H1 (cell line): ENCODE results near the gene OVCA2. TPM values are rescaled to one million over a fixed set of nuclear protein-coding genes. Genes with fewer than 3 reads are reported as not detected.
A peak's percentile ranks its signal among the peaks of the same experiment; 100 is the strongest.

Source experiments
- CTCF ChIA-PET: fragments of 300-600 bp; sonication (Branson Sonifier 250); formaldehyde crosslinking; loops from one replicate; lab custom pipeline; 2021; ENCODE audit not compliant: partially characterized antibody; lab: Charles Lee
- POLR2A ChIA-PET: fragments of 300-600 bp; sonication (Branson Sonifier 250); formaldehyde crosslinking; loops from one replicate; lab custom pipeline; 2021; ENCODE audit warnings: inconsistent platforms; ENCODE audit not compliant: partially characterized antibody; lab: Charles Lee
- DNase-seq, 2 experiments: peaks; one replicate each; pipeline versions ENCODE4 v3.0.0 to v3.0.0-alpha.2; 2010 to 2022; ENCODE audit warnings: low spot score in 2 of 2, low read depth in 1 of 2, mixed read lengths in 1 of 2
- FAIRE-seq: peaks from 2 replicates; lab custom pipeline; 2011; peaks lifted over from hg19 to GRCh38; lab: Jason Lieb, UNC
- H2AFZ ChIP-seq: 2 replicates; pipeline ENCODE4 v1.8.1; 2012; ENCODE audit warnings: low read length, inconsistent platforms
- H2AK5ac ChIP-seq: 2 replicates; pipeline ENCODE4 v1.6.1; 2013; ENCODE audit warnings: low read depth, low read length
- H2BK120ac ChIP-seq: replicated peaks from 2 replicates; pipeline ENCODE3; 2013; ENCODE audit warnings: low read depth, low read length, inconsistent platforms
- H2BK12ac ChIP-seq: 2 replicates; pipeline ENCODE4 v1.6.1; 2013; ENCODE audit warnings: low read depth, low read length
- H2BK15ac ChIP-seq: 2 replicates; pipeline ENCODE4 v1.6.1; 2013; ENCODE audit warnings: low read length
- H2BK20ac ChIP-seq: 2 replicates; pipeline ENCODE4 v1.6.1; 2013; ENCODE audit warnings: low read length
- H2BK5ac ChIP-seq: 2 replicates; pipeline ENCODE4 v1.6.1; 2013; ENCODE audit warnings: low read depth, low read length
- H3K14ac ChIP-seq: 2 replicates; pipeline ENCODE4 v1.6.1; 2013; ENCODE audit warnings: inconsistent platforms; ENCODE audit not compliant: insufficient read length
- H3K18ac ChIP-seq: 2 replicates; pipeline ENCODE4 v1.6.1; 2013; ENCODE audit warnings: low read length; ENCODE audit errors: extremely low read depth
- H3K23ac ChIP-seq: 2 replicates; pipeline ENCODE4 v1.6.1; 2013; ENCODE audit warnings: inconsistent platforms; ENCODE audit not compliant: insufficient read length
- H3K23me2 ChIP-seq: 2 replicates; pipeline ENCODE4 v1.6.1; 2013; ENCODE audit warnings: low read depth, low read length
- H3K27ac ChIP-seq: 2 replicates; pipeline ENCODE4 v1.6.1; 2011; ENCODE audit warnings: low read depth, low read length, inconsistent platforms
- H3K27me3 ChIP-seq, 4 experiments: replicated peaks in 1 of 4; 1 replicate in 1 of 4; 2 replicates in 3 of 4; pipeline versions ENCODE4 v1.6.1 to v1.8.1; 2011 to 2013; ENCODE audit warnings: low read length in 3 of 4, mild to moderate bottlenecking in 3 of 4, inconsistent platforms in 2 of 4, mixed read lengths in 2 of 4, moderate library complexity in 1 of 4; ENCODE audit not compliant: control insufficient read depth in 3 of 4, insufficient read depth in 3 of 4; ENCODE audit errors: extremely low read depth in 1 of 4
- H3K36me3 ChIP-seq, 4 experiments: 2 replicates each; pipeline versions ENCODE4 v1.6.1 to v1.8.1; 2011 to 2013; ENCODE audit warnings: mild to moderate bottlenecking in 4 of 4, low read length in 3 of 4, moderate library complexity in 2 of 4, control low read depth in 1 of 4, inconsistent platforms in 1 of 4; ENCODE audit not compliant: insufficient read depth in 4 of 4, control insufficient read depth in 2 of 4
- H3K4ac ChIP-seq: replicated peaks from 2 replicates; pipeline ENCODE3; 2013; ENCODE audit warnings: low read length, low read depth, mixed read lengths, inconsistent platforms; ENCODE audit not compliant: insufficient read length
- H3K4me1 ChIP-seq, 4 experiments: replicated peaks in 1 of 4; 1 replicate in 1 of 4; 2 replicates in 3 of 4; pipeline versions ENCODE4 v1.6.1 to v1.8.1; 2011 to 2013; ENCODE audit warnings: low read length in 3 of 4, inconsistent platforms in 2 of 4, mixed read lengths in 1 of 4; ENCODE audit not compliant: insufficient read depth in 4 of 4, control insufficient read depth in 3 of 4
- H3K4me2 ChIP-seq, 2 experiments: 2 replicates each; pipeline versions ENCODE4 v1.6.1 to v1.8.1; 2011 to 2013; ENCODE audit warnings: low read depth in 2 of 2, low read length in 2 of 2, control low read depth in 1 of 2, inconsistent platforms in 1 of 2, mild to moderate bottlenecking in 1 of 2; ENCODE audit not compliant: insufficient read depth in 1 of 2
- H3K4me3 ChIP-seq, 4 experiments: fragments of 200-600, 300-600 bp in 1 of 4; sonication (generic), shearing (Covaris generic), sonication (Bioruptor Twin) in 1 of 4; 2 replicates each; pipeline versions ENCODE4 v1.5.1 to v1.8.1; 2011 to 2016; ENCODE audit warnings: low read length in 4 of 4, low read depth in 3 of 4, control low read depth in 2 of 4, inconsistent platforms in 2 of 4, mild to moderate bottlenecking in 2 of 4, mixed read lengths in 1 of 4, moderate library complexity in 1 of 4; ENCODE audit not compliant: insufficient read depth in 2 of 4; ENCODE audit errors: extremely low read depth in 1 of 4
- H3K56ac ChIP-seq: replicated peaks from 2 replicates; pipeline ENCODE3; 2013; ENCODE audit warnings: low read depth, mild to moderate bottlenecking, mixed read lengths, low read length, inconsistent platforms; ENCODE audit not compliant: insufficient read length
- H3K79me1 ChIP-seq: 2 replicates; pipeline ENCODE4 v1.6.1; 2013; ENCODE audit warnings: low read depth, low read length, control low read depth
- H3K79me2 ChIP-seq, 2 experiments: 2 replicates each; pipeline versions ENCODE4 v1.6.1 to v1.8.1; 2012 to 2013; ENCODE audit warnings: low read length in 2 of 2, mild to moderate bottlenecking in 2 of 2, inconsistent platforms in 1 of 2; ENCODE audit not compliant: insufficient read depth in 2 of 2, control insufficient read depth in 1 of 2
- H3K9ac ChIP-seq, 4 experiments: replicated peaks in 1 of 4; 1 replicate in 1 of 4; 2 replicates in 3 of 4; pipeline versions ENCODE4 v1.6.1 to v1.8.1; 2011 to 2013; ENCODE audit warnings: low read depth in 3 of 4, low read length in 3 of 4, control low read depth in 2 of 4, mild to moderate bottlenecking in 2 of 4, moderate library complexity in 2 of 4, inconsistent platforms in 1 of 4; ENCODE audit errors: extremely low read depth in 1 of 4
- H3K9me3 ChIP-seq, 2 experiments: 2 replicates each; pipeline versions ENCODE4 v1.6.1 to v1.8.1; 2012 to 2013; ENCODE audit warnings: mild to moderate bottlenecking in 2 of 2, moderate library complexity in 2 of 2, control low read depth in 1 of 2, inconsistent platforms in 1 of 2, low read depth in 1 of 2, low read length in 1 of 2, mixed read lengths in 1 of 2; ENCODE audit not compliant: insufficient read depth in 2 of 2
- H4K20me1 ChIP-seq, 2 experiments: replicated peaks in 1 of 2; 2 replicates each; pipeline versions ENCODE3 to v1.8.1; 2011 to 2013; ENCODE audit warnings: inconsistent platforms in 2 of 2, low read length in 2 of 2, mild to moderate bottlenecking in 1 of 2; ENCODE audit not compliant: insufficient read depth in 2 of 2, control insufficient read depth in 1 of 2
- H4K5ac ChIP-seq: 2 replicates; pipeline ENCODE4 v1.6.1; 2013; ENCODE audit warnings: low read length, low read depth, mixed read lengths, inconsistent platforms; ENCODE audit not compliant: insufficient read length
- H4K8ac ChIP-seq: 2 replicates; pipeline ENCODE4 v1.8.0; 2013; ENCODE audit warnings: mild to moderate bottlenecking, moderate library complexity, low read length, inconsistent platforms; ENCODE audit not compliant: insufficient read depth; ENCODE audit errors: extremely low read depth
- H4K91ac ChIP-seq: replicated peaks from 2 replicates; pipeline ENCODE3; 2013; ENCODE audit warnings: low read length, mixed read lengths, inconsistent platforms; ENCODE audit not compliant: insufficient read length
- CTCF ChIP-seq, 3 experiments: IDR thresholded peaks; 1 replicate in 2 of 3; 2 replicates in 1 of 3; pipeline versions ENCODE4 v1.5.1 to v1.6.1; 2011; ENCODE audit warnings: low read length in 3 of 3, mild to moderate bottlenecking in 3 of 3, inconsistent platforms in 2 of 3, low read depth in 1 of 3, moderate library complexity in 1 of 3; ENCODE audit not compliant: insufficient read depth in 1 of 3; ENCODE audit errors: control extremely low read depth in 1 of 3
- EGR1 ChIP-seq: IDR thresholded peaks from 2 replicates; pipeline ENCODE4 v1.6.1; 2011; ENCODE audit warnings: low read depth, low read length, borderline replicate concordance
- EZH2 ChIP-seq: fragments of 200-600 bp; sonication (generic); IDR thresholded peaks from 2 replicates; pipeline ENCODE4 v1.7.1; 2012; ENCODE audit warnings: low read depth, mild to moderate bottlenecking, moderate library complexity, low read length, inconsistent platforms; ENCODE audit not compliant: severe bottlenecking
- KDM4A ChIP-seq: IDR thresholded peaks from one replicate; pipeline ENCODE4 v1.7.1; 2012; ENCODE audit warnings: low read depth, mild to moderate bottlenecking, moderate library complexity, low read length, inconsistent platforms; ENCODE audit not compliant: severe bottlenecking
- POLR2AphosphoS5 ChIP-seq: IDR thresholded peaks from 2 replicates; pipeline ENCODE4 v1.6.1; 2011; ENCODE audit warnings: low read depth, low read length
- SIN3A ChIP-seq, 2 experiments: IDR thresholded peaks in 1 of 2; conservative IDR thresholded peaks in 1 of 2; 2 replicates each; pipeline ENCODE4 v1.6.1; 2011 to 2012; ENCODE audit warnings: low read length in 2 of 2, improper control_type of control experiment in 1 of 2, low read depth in 1 of 2, mild to moderate bottlenecking in 1 of 2
- SP4 ChIP-seq: IDR thresholded peaks from 2 replicates; pipeline ENCODE4 v1.6.1; 2012; ENCODE audit warnings: low read length, inconsistent platforms
- WGBS, 2 experiments: shearing (Covaris generic) in 1 of 2; methylation state at CpG; one replicate each; pipeline versions ENCODE4 v1.1.6 to v1.1.7; 2013 to 2015; ENCODE audit warnings: low lambda C conversion rate in 2 of 2, mixed read lengths in 2 of 2, inconsistent platforms in 1 of 2, low coverage in 1 of 2, missing lambda C conversion rate in 1 of 2; ENCODE audit not compliant: insufficient replicate concordance in 2 of 2, insufficient coverage in 1 of 2, insufficient read length in 1 of 2; ENCODE audit errors: extremely low coverage in 1 of 2, missing lambda C conversion rate in 1 of 2; 5-methylcytosine and 5-hydroxymethylcytosine counted together
- polyA plus RNA-seq, 7 experiments: library from polyadenylated mRNA; depleted of rRNA in 3 of 7; stranded (reverse) in 5 of 7; unstranded in 2 of 7; fragments of >200 nt in 5 of 7; fragments of 200-250 nt in 2 of 7; gene quantifications; 1 replicate in 5 of 7; 2 replicates in 1 of 7; 4 replicates in 1 of 7; pipeline versions ENCODE4 v1.2.1 to v1.2.3, GENCODE V29; 2011 to 2013; ENCODE audit warnings: missing spikeins in 2 of 7, mixed read lengths in 2 of 7
- total RNA-seq: library from RNA; stranded (reverse); fragmentation: NEBNext Ultra II Directional; extraction: Animal tissue kit (Norgen Biotek cat#: 25700); gene quantifications from 2 replicates; pipeline ENCODE4 v1.2.1, GENCODE V29; 2021

Gene OVCA2
- total and polyA plus RNA-seq, 2 of the 8 experiments (the other 6 are each of a cell fraction or from before 2014, with no cell fraction given): 15.3 to 37.0 TPM

GRCh38 chr17:2054512-2055291 is 12.9 kb downstream of the OVCA2 start, which contains the start of gene HIC1:
HIC1 (plus strand) TSS chr17:2055103; CDS start chr17:2056691, 1,588 bp downstream.
- DNase-seq (peak in 1 of 2 experiments; percentile 90), FAIRE-seq (no peak)
- Histone ChIP-seq H4K5ac (no peak within 1 kb of the TSS), H3K79me1 (no peaks in the 10 kb centered on the region), H4K91ac (no peak within 1 kb of the TSS), H2AFZ (no peak within 1 kb of the TSS), H2BK5ac (no peak within 1 kb of the TSS), H2AK5ac (no peak within 1 kb of the TSS), H3K27ac (no peak within 1 kb of the TSS), H3K14ac (no peak within 1 kb of the TSS), H3K36me3 (peaks cover 0 to 19% (median 0%) of the 10 kb centered on the region in 4 experiments; a peak in 1 of 8 replicates), H3K79me2 (no peaks in the 10 kb centered on the region), H3K4me1 (peaks cover 0 to 20% (median 11%) of the 10 kb centered on the region in 4 experiments; a peak in 5 of 7 replicates), H3K23me2 (peaks cover 8% of the 10 kb centered on the region; the same call in 1 of the 2 replicates), H2BK120ac (no peak within 1 kb of the TSS), H3K4me3 (peak within 1 kb of the TSS; percentile 15 to 58 (median 42)), H3K18ac (no peak within 1 kb of the TSS; the same call in 1 of the 2 replicates), H4K20me1 (peaks cover 17 to 23% of the 10 kb centered on the region in 2 experiments), H3K4ac (no peak within 1 kb of the TSS), H3K27me3 (peaks cover 78 to 93% (median 91%) of the 10 kb centered on the region in 4 experiments), H2BK12ac (no peak within 1 kb of the TSS), H3K9me3 (peaks cover 0 to 7% of the 10 kb centered on the region in 2 experiments; a peak in 1 of 4 replicates), H3K23ac (no peak within 1 kb of the TSS), H3K56ac (no peak within 1 kb of the TSS), H2BK15ac (no peak within 1 kb of the TSS), H3K4me2 (peak within 1 kb of the TSS; percentile 57 to 70), H3K9ac (no peak within 1 kb of the TSS), H2BK20ac (no peak within 1 kb of the TSS), H4K8ac (no peak within 1 kb of the TSS)
- ChIA-PET POLR2A (interaction anchor here (0.7 to 1.5 kb wide), 4 partner anchors 11 to 294 kb away, joined by 3 to 4 read pairs (median 3); partner anchors contain the start of genes SMG6 and SRR), CTCF (interaction anchor here (0.6 to 9.3 kb wide), 39 partner anchors 9 to 302 kb away, joined by 3 to 122 read pairs (median 4); no protein-coding TSS in a partner anchor)
- WGBS, 2 experiments: 12% methylated on average over 54 of the region's 72 CpGs; no CpG with 5 or more reads in 1 of the 2 experiments
- TF ChIP-seq POLR2AphosphoS5 (no peak), SP4 (no peak), CTCF (IDR thresholded peaks at IDR 0.05; ENCODE audit: control extremely low read depth in 1 of 3, insufficient read depth in 1 of 3, low read depth in 1 of 3, low read length in 3 of 3) (peak; percentile 85 to 92 (median 87)), EZH2 (peak; percentile 81), EGR1 (no peak), SIN3A (conservative IDR thresholded peaks at IDR 0.05 in 1 of 2, IDR thresholded peaks at IDR 0.05 in 1 of 2; ENCODE audit: low read depth in 1 of 2, low read length in 2 of 2) (peak in 1 of 2 experiments; percentile 16; a peak in 1 of 4 replicates), KDM4A (peak; percentile 59)
